Measurements from ENCODE around the gene UBP1.

UBP1 gene

GRCh38 chr3:33426630-33427317 lies 13.4 kb downstream of the UBP1 start:
- H3K4me1 ChIP-seq (ENCODE audit: low read length), result peaks cover 22% of the 10 kb centered on the region

GRCh38 chr3:33426068-33426467 lies 14.1 kb downstream of the UBP1 start:
- no peak overlapping the region for H3K27ac ChIP-seq (ENCODE audit: low read length)
- H3K4me1 ChIP-seq (ENCODE audit: low read length), result peaks cover 20% of the 10 kb centered on the region
- H3K27me3 ChIP-seq (ENCODE audit: low read depth, low read length), result no peaks in the 10 kb centered on the region
- no peak overlapping the region for H2AFZ ChIP-seq (ENCODE audit: low read depth, low read length)
- peaks cover 31% of the 10 kb centered on the region for H3K36me3 ChIP-seq (replicated peaks; ENCODE audit: low read depth, low read length)
- peaks cover 95% of the 10 kb centered on the region for H3K79me2 ChIP-seq (ENCODE audit: low read length)
- no peak overlapping the region for H3K4me3 ChIP-seq (ENCODE audit: low read length)
- no peak overlapping the region for H3K4me2 ChIP-seq (ENCODE audit: low read length)
- no peaks in the 10 kb centered on the region for H3K9me3 ChIP-seq (ENCODE audit: insufficient read depth, low read length)
- peaks cover 62% of the 10 kb centered on the region for H4K20me1 ChIP-seq (ENCODE audit: insufficient read depth, low read length)
- TF ChIP-seq CTCF (IDR thresholded peaks at IDR 0.05; ENCODE audit: low read depth, low read length) (no peak), EZH2phosphoT487 (IDR thresholded peaks at IDR 0.05; ENCODE audit: low read depth) (no peak)
- no peak overlapping the region for H3K9ac ChIP-seq (ENCODE audit: low read length)

More at GRCh38 chr3:33426630-33427317, 13.4 kb downstream of the UBP1 start:
- Histone ChIP-seq H3K4me3 (ENCODE audit: low read length) (no peak overlapping the region), H4K20me1 (ENCODE audit: insufficient read depth, low read length) (peaks cover 70% of the 10 kb centered on the region), H3K79me2 (ENCODE audit: low read length) (peaks cover 95% of the 10 kb centered on the region), H2AFZ (ENCODE audit: low read depth, low read length) (no peak overlapping the region), H3K4me2 (ENCODE audit: low read length) (no peak overlapping the region), H3K36me3 (replicated peaks; ENCODE audit: low read depth, low read length) (peaks cover 26% of the 10 kb centered on the region), H3K27me3 (ENCODE audit: low read depth, low read length) (no peaks in the 10 kb centered on the region), H3K9me3 (ENCODE audit: insufficient read depth, low read length) (no peaks in the 10 kb centered on the region), H3K9ac (ENCODE audit: low read length) (no peak overlapping the region), H3K27ac (ENCODE audit: low read length) (no peak overlapping the region)
- no peak for TF ChIP-seq CTCF (IDR thresholded peaks at IDR 0.05; ENCODE audit: low read depth, low read length)
- TF ChIP-seq EZH2phosphoT487 (IDR thresholded peaks at IDR 0.05; ENCODE audit: low read depth), result no peak

- peaks cover 94% of the 10 kb centered on the region for H3K79me2 ChIP-seq (ENCODE audit: low read length)
- no peak overlapping the region for H2AFZ ChIP-seq (ENCODE audit: low read depth, low read length)
- peaks cover 56% of the 10 kb centered on the region for H4K20me1 ChIP-seq (ENCODE audit: insufficient read depth, low read length)
- H3K9me3 ChIP-seq (ENCODE audit: insufficient read depth, low read length), result no peaks in the 10 kb centered on the region
- TF ChIP-seq EZH2phosphoT487 (IDR thresholded peaks at IDR 0.05; ENCODE audit: low read depth) (no peak), CTCF (IDR thresholded peaks at IDR 0.05; ENCODE audit: low read depth, low read length) (no peak)
- no peak overlapping the region for H3K9ac ChIP-seq (ENCODE audit: low read length)
- no peak overlapping the region for H3K4me2 ChIP-seq (ENCODE audit: low read length)
- no peaks in the 10 kb centered on the region for H3K27me3 ChIP-seq (ENCODE audit: low read depth, low read length)
- no peak overlapping the region for H3K4me3 ChIP-seq (ENCODE audit: low read length)
- no peak overlapping the region for H3K27ac ChIP-seq (ENCODE audit: low read length)
- H3K36me3 ChIP-seq (replicated peaks; ENCODE audit: low read depth, low read length), result peaks cover 36% of the 10 kb centered on the region
- peaks cover 18% of the 10 kb centered on the region for H3K4me1 ChIP-seq (ENCODE audit: low read length)
These were observed 14.8 kb downstream of the UBP1 start for GRCh38 chr3:33425453-33425852.

GRCh38 chr3:33424606-33425452 lies 15.4 kb downstream of the UBP1 start:
- Histone ChIP-seq H3K9me3 (ENCODE audit: insufficient read depth, low read length) (no peaks in the 10 kb centered on the region), H2AFZ (ENCODE audit: low read depth, low read length) (no peak overlapping the region), H3K27me3 (ENCODE audit: low read depth, low read length) (no peaks in the 10 kb centered on the region), H4K20me1 (ENCODE audit: insufficient read depth, low read length) (peaks cover 52% of the 10 kb centered on the region), H3K4me2 (ENCODE audit: low read length) (no peak overlapping the region), H3K27ac (ENCODE audit: low read length) (no peak overlapping the region), H3K9ac (ENCODE audit: low read length) (no peak overlapping the region), H3K79me2 (ENCODE audit: low read length) (peaks cover 94% of the 10 kb centered on the region), H3K4me1 (ENCODE audit: low read length) (peaks cover 18% of the 10 kb centered on the region), H3K4me3 (ENCODE audit: low read length) (no peak overlapping the region), H3K36me3 (replicated peaks; ENCODE audit: low read depth, low read length) (peaks cover 40% of the 10 kb centered on the region)
- TF ChIP-seq EZH2phosphoT487 (IDR thresholded peaks at IDR 0.05; ENCODE audit: low read depth), result no peak
